Mucosa of descending colon (tissue), 3 donors: ENCODE measurements around the gene LDLRAD1. TPM values are rescaled to one million over a fixed set of nuclear protein-coding genes. Genes with fewer than 3 reads are reported as not detected.

Experiments
- ATAC-seq: fragments of 200-7000 bp; cut with Tn5 transposase; one replicate; pipeline ENCODE4 v1.9.1; 2020; ENCODE audit warnings: mild to moderate bottlenecking, moderate library complexity
- DNase-seq, 3 donors: peaks; one replicate each; pipeline ENCODE4 v3.0.0-alpha.2; 2020
- H3K36me3 ChIP-seq: fragments of 200-600 bp; one replicate; pipeline ENCODE4 v1.8.0; 2021; ENCODE audit warnings: low read depth, mild to moderate bottlenecking
- H3K4me1 ChIP-seq: fragments of 200-600 bp; one replicate; pipeline ENCODE4 v1.8.0; 2021; ENCODE audit warnings: low read depth, mild to moderate bottlenecking
- H3K4me3 ChIP-seq: fragments of 200-600 bp; one replicate; pipeline ENCODE4 v1.8.0; 2021; ENCODE audit warnings: mild to moderate bottlenecking
- H3K9me3 ChIP-seq: fragments of 200-600 bp; one replicate; pipeline ENCODE4 v1.8.0; 2021; ENCODE audit warnings: mild to moderate bottlenecking
- intact Hi-C, 2 donors: fragments of 100-400 bp; cut with DNase I in 1 of 2; cut with micrococcal nuclease in 1 of 2; formaldehyde crosslinking; loops; one replicate each; pipeline versions ENCODE4 v1.11.0 to v1.11.1; 2022; cut with DNase I, micrococcal nuclease
- total RNA-seq, 3 donors: library from RNA; stranded (reverse); fragmentation: NEBNext Ultra II Directional in 2 of 3; extraction: Animal tissue kit (Norgen Biotek cat#: 25700) in 2 of 3; gene quantifications; one replicate each; pipeline versions ENCODE4 v1.2.1 to v1.2.4, GENCODE V29; 2021 to 2023
- TF ChIP-seq, protein P1 (sequence below): fragments of 200-600 bp; IDR thresholded peaks from one replicate; pipeline ENCODE4 v1.8.0; 2022; ENCODE audit warnings: antibody characterized with exemption, mild to moderate bottlenecking
- donor health status: DM: no; HTN: no; CAD: no; lungs with moderate emphysema.
- donor health status: DM: no; HTN: no; CAD: no.
- donor health status: DM: no; HTN: yes; CAD: no.

LDLRAD1 gene
- total RNA-seq, 3 donors from 2014 or later = 0.39 TPM; not detected in 2

DNA sequence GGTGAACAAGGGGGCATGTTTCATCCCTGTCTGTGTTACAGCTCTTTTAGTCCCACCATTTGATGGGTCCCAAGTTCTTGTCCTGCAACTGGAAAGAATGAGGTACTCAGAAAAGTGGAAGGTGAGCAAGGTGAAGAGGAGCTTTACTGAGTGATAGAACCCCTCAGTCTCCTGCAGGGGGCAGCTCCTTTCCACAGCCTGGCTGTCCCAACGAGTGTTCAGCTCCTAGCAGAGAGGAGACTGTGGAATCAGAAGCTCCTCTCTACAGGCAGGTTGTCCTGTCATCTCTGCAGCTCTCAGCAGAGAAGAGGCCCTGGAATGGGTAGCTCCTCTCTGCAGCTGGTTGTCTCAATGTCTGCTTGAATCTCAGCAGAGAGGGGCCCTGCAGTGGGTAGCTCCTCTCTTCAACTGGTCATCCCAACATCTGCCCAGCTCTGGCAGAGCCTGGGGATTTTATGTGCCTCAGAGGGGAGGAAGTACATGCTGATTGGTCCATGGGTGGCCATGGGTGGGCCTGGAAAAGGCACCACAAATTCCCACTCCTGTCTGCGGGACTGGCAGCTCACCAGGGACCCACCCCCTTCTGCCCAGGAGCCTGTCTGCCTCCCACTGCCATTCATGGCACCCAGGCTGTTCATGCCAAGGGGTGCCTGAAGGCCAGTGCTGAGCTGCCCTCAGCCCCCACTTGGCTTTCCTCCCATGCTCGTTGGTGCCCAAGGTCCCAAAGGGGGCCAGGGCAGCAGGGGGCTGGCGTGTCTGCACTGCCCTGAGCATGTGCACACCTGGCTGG, 25.7 kb downstream of the LDLRAD1 start:
- Histone ChIP-seq H3K9me3 (no peaks in the 10 kb centered on the region), H3K36me3 (no peaks in the 10 kb centered on the region), H3K4me3 (no peak overlapping the region), H3K4me1 (no peaks in the 10 kb centered on the region)
- TF ChIP-seq, protein P1, sequence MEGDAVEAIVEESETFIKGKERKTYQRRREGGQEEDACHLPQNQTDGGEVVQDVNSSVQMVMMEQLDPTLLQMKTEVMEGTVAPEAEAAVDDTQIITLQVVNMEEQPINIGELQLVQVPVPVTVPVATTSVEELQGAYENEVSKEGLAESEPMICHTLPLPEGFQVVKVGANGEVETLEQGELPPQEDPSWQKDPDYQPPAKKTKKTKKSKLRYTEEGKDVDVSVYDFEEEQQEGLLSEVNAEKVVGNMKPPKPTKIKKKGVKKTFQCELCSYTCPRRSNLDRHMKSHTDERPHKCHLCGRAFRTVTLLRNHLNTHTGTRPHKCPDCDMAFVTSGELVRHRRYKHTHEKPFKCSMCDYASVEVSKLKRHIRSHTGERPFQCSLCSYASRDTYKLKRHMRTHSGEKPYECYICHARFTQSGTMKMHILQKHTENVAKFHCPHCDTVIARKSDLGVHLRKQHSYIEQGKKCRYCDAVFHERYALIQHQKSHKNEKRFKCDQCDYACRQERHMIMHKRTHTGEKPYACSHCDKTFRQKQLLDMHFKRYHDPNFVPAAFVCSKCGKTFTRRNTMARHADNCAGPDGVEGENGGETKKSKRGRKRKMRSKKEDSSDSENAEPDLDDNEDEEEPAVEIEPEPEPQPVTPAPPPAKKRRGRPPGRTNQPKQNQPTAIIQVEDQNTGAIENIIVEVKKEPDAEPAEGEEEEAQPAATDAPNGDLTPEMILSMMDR = no peak
- intact Hi-C loops = no loop called here
- DNase-seq (no peak), ATAC-seq (peak; percentile 28)

DNA sequence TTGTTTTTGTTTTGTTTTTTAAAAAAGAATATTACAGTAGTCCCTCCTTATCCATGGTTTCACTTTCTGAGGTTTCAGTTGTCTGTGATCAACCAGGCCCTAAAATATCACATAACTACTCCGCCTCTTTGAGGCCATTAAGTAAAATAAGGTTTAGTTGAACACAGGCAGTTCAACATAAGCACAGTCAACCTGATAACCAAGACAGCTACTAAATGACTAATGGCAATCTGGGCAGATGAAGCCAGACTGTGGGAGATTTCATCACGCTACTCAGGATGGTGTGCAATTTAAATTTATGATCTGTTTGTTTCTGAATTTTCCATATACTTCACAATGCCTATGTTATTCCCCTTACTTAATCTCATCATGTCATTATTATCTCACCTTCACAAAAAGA, 30.1 kb downstream of the LDLRAD1 start:
- no peak for ATAC-seq
- TF ChIP-seq, protein P1 = no peak
- intact Hi-C loops = no loop called here
- Histone ChIP-seq H3K36me3 (no peaks in the 10 kb centered on the region), H3K4me1 (no peaks in the 10 kb centered on the region), H3K4me3 (no peak overlapping the region), H3K9me3 (no peaks in the 10 kb centered on the region)
- DNase-seq = no peak

DNA sequence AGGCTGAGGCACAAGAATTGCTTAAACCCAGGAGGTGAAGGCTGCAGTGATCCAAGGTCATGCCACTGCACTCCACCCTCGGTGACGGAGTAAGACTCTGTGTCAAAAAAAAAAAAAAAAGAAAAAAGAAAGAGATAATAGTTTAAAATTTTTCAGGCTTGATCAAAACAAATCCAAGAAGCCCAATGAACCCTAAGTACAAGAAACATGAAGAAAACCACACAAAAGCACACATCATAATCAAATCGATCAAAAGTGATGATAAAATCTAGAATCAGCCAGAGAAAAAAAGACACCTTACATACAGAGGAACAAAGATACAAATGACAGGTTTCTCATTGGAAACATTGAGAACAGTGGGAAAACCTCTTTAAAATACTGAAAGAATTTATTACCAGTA, 31.5 kb downstream of the LDLRAD1 start:
- intact Hi-C loops = no loop called here
- TF ChIP-seq, protein P1 = no peak
- no peak for ATAC-seq

DNA sequence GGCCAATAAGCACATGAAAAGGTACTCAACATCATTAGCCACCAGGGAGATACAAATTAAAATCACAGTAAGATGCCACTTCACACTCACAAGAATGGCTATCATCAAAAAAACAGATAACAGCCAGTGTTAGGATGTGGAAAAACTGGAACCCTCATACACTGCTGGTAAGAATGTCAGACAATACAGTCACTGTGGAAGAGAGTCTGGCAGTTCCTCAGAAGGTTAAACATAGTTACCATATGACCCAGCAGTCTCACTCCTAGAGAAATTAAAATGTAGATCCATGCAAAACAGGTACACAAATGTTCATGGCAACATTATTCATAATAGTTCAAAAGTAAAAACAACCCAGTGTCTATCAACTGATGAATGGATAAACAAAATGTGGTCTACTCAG, 33.3 kb downstream of the LDLRAD1 start:
- Histone ChIP-seq H3K4me1 (no peaks in the 10 kb centered on the region), H3K36me3 (no peaks in the 10 kb centered on the region), H3K9me3 (no peaks in the 10 kb centered on the region), H3K4me3 (no peak overlapping the region)
- ATAC-seq (no peak), DNase-seq (no peak)
- intact Hi-C loops = no loop called here
- TF ChIP-seq, protein P1 = no peak

More for the DNA sequence above, 31.5 kb downstream of the LDLRAD1 start:
- Histone ChIP-seq H3K9me3 (no peaks in the 10 kb centered on the region), H3K36me3 (no peaks in the 10 kb centered on the region), H3K4me1 (no peaks in the 10 kb centered on the region), H3K4me3 (no peak overlapping the region)
- DNase-seq = no peak

DNA sequence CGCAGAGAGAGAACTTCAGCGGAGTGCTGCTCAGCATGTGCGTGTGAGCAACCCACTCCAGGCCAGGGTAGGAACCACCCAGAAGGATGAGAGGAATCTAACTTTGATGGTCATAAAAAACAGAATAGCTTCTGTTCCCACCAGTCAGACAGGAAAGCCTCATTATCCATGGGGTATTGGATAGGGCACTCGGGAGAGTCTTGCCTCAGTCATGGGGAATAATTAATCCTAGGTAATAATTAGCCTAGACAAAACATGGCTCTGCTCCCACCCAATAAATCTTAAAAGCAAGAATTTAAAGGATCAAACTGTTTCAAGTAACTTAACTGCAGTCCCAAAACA, 35.3 kb downstream of the LDLRAD1 start:
- DNase-seq (no peak), ATAC-seq (no peak)
- H3K4me1 ChIP-seq = no peaks in the 10 kb centered on the region
- no peaks in the 10 kb centered on the region for H3K36me3 ChIP-seq
- TF ChIP-seq, protein P1 = no peak
- H3K9me3 ChIP-seq = no peaks in the 10 kb centered on the region
- intact Hi-C loops = no loop called here
- no peak overlapping the region for H3K4me3 ChIP-seq
